Esophagus (tissue), 2 donors: ENCODE results near the gene OR6B3. TPM values are rescaled to one million over a fixed set of nuclear protein-coding genes. Genes with fewer than 3 reads are reported as not detected.
"Not testable (repeated sequence)": the region's sequence is repeated elsewhere in the genome, so short reads cannot be mapped to it uniquely, and the experiment has no call there.

ENCODE experiments used
- H3K27ac ChIP-seq, 2 donors: one replicate each; pipeline ENCODE4 v1.5.1; 2013; ENCODE audit warnings: low read depth in 2 of 2, mild to moderate bottlenecking in 2 of 2, inconsistent platforms in 1 of 2, low read length in 1 of 2, moderate library complexity in 1 of 2
- H3K27me3 ChIP-seq, 2 donors: one replicate each; pipeline ENCODE4 v1.6.1; 2013; ENCODE audit warnings: low read length in 2 of 2, control low read depth in 1 of 2, mild to moderate bottlenecking in 1 of 2; ENCODE audit not compliant: insufficient read depth in 2 of 2, control insufficient read depth in 1 of 2
- H3K36me3 ChIP-seq, 2 donors: one replicate each; pipeline ENCODE4 v1.6.1; 2013; ENCODE audit warnings: low read length in 1 of 2; ENCODE audit not compliant: control insufficient read depth in 2 of 2, insufficient read depth in 2 of 2
- H3K4me1 ChIP-seq, 2 donors: one replicate each; pipeline ENCODE4 v1.6.1; 2013; ENCODE audit warnings: low read length in 1 of 2; ENCODE audit not compliant: control insufficient read depth in 2 of 2, insufficient read depth in 2 of 2
- H3K4me3 ChIP-seq, 2 donors: one replicate each; pipeline ENCODE4 v1.5.1; 2013; ENCODE audit warnings: low read length in 2 of 2, mild to moderate bottlenecking in 2 of 2, low read depth in 1 of 2, moderate library complexity in 1 of 2
- H3K9me3 ChIP-seq, 2 donors: one replicate each; pipeline ENCODE4 v1.6.1; 2013; ENCODE audit warnings: mild to moderate bottlenecking in 2 of 2, low read depth in 1 of 2, low read length in 1 of 2, moderate library complexity in 1 of 2; ENCODE audit not compliant: control insufficient read depth in 2 of 2, insufficient read depth in 1 of 2
- WGBS, 2 donors: extraction: QIAGEN DNeasy Blood & Tissue Kit; methylation state at CpG; one replicate each; pipeline ENCODE4 v1.1.7; 2013; 5-methylcytosine and 5-hydroxymethylcytosine counted together
- polyA plus RNA-seq, 2 donors: library from polyadenylated mRNA; stranded (reverse); fragments of 200-250 nt; gene quantifications; one replicate each; pipeline ENCODE4 v1.2.3, GENCODE V29; 2013
- donor health status: healthy with polysubstance abuse.
- donor health status: Bipolar disorder and iron deficiency.

The OR6B3 gene
- polyA plus RNA-seq, 2 donors: not detected

DNA sequence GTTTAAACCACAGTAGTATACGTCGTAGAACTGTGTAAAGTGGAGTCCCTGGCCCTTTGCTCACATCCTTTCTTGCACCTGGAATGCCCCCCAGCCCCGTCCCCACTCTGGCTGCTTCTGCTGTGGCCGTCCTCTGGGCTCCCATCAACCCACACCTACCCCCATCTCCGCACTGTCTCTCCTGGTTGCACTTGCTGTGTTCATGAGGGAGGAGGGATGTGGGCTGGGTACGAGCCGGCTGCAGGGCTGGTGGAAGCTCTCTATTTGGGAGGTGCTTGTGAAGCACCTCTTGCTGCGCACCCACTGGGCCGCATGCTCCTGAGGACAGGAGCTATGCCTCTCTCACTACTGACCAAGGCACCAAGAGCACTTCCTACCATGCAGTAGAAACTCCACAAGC is 5.1 kb downstream of the OR6B3 start:
- no peaks in the 10 kb centered on the region for H3K36me3 ChIP-seq
- H3K9me3 ChIP-seq: no peaks in the 10 kb centered on the region
- 70 to 79% methylated on average over 9 of the region's 9 CpGs for WGBS, 2 donors
- no peak overlapping the region for H3K27ac ChIP-seq
- peaks cover 0 to 10% of the 10 kb centered on the region in 2 donors for H3K4me1 ChIP-seq
- H3K4me3 ChIP-seq: no peak overlapping the region
- peaks cover 0 to 2% of the 10 kb centered on the region in 2 donors for H3K27me3 ChIP-seq

GRCh38 chr2:240045098-240045497 is 8.2 kb downstream of the OR6B3 start:
- H3K4me1 ChIP-seq: peaks cover 0 to 20% of the 10 kb centered on the region in 2 donors
- H3K27ac ChIP-seq: no peak overlapping the region
- 88 to 96% methylated on average over 13 of the region's 13 CpGs for WGBS, 2 donors
- peaks cover 0 to 2% of the 10 kb centered on the region in 2 donors for H3K27me3 ChIP-seq
- H3K9me3 ChIP-seq: no peaks in the 10 kb centered on the region
- no peaks in the 10 kb centered on the region for H3K36me3 ChIP-seq
- H3K4me3 ChIP-seq: no peak overlapping the region

- not testable (repeated sequence) for H3K27me3 ChIP-seq, H3K27ac ChIP-seq, H3K36me3 ChIP-seq, H3K4me3 ChIP-seq, H3K9me3 ChIP-seq
- peaks cover 0 to 20% of the 10 kb centered on the region in 2 donors for H3K4me1 ChIP-seq
- WGBS, 2 donors: 38 to 74% methylated on average over 2 of the region's 2 CpGs
Measured at GRCh38 chr2:240044096-240044495, 9.2 kb downstream of the OR6B3 start.

DNA sequence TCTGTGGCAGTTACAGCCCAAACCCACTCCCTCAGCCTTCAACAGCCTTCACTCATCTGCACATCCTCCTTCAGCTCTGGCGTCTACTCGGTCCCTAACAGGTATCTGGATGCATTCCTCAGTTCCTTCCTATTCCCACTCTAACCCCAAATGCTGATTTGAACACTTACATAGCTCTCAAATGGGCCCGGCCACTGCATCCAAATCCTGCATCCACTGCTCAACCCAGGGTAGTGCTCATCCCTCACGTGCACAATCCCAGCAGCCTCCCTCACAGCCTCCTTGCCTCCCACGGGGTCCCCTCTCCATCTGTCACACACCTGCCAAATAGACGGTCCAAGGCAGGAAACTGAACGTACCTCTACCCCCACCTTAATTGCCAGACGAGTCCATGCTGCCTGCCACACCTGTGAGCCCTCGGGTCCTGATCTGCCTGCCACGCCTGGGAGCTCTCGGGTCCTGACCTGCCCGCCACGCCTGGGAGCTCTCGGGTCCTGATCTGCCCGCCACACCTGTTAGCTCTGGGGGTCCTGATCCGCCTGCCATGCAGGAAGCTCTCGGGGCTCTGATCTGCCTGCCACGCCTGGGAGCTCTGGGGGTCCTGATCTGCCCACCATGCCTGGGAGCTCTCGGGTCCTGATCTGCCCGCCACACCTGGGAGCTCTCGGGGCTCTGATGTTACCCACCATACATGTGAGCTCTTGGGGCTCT is 9.9 kb downstream of the OR6B3 start:
- Histone ChIP-seq H3K27ac (no peak overlapping the region), H3K9me3 (no peaks in the 10 kb centered on the region), H3K4me1 (peaks cover 0 to 20% of the 10 kb centered on the region in 2 donors), H3K36me3 (no peaks in the 10 kb centered on the region), H3K27me3 (no peaks in the 10 kb centered on the region), H3K4me3 (no peak overlapping the region)
- 42 to 68% methylated on average over 21 of the region's 21 CpGs for WGBS, 2 donors

DNA sequence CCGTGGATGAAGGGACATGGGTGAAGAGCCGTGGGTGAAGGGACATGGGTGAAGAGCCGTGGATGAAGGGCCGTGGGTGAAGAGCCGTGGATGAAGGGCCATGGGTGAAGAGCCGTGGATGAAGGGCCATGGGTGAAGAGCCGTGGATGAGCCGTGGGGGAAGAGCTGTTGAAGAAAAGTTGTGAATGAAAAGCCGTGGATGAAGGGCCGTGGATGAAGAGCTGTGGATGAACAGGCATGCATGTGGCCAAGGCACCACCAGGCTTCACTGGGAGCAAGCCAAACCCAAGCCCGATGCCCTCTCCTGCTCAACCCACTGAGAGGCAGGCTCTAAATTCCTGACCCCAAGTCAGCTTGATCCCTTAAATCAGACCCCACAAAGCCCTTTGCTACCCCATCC is 10.6 kb downstream of the OR6B3 start:
- Histone ChIP-seq H3K4me3 (no peak overlapping the region), H3K9me3 (no peaks in the 10 kb centered on the region), H3K36me3 (no peaks in the 10 kb centered on the region), H3K27me3 (no peaks in the 10 kb centered on the region), H3K27ac (no peak overlapping the region), H3K4me1 (peaks cover 0 to 20% of the 10 kb centered on the region in 2 donors)
- WGBS, 2 donors: 70 to 82% methylated on average over 11 of the region's 11 CpGs

DNA sequence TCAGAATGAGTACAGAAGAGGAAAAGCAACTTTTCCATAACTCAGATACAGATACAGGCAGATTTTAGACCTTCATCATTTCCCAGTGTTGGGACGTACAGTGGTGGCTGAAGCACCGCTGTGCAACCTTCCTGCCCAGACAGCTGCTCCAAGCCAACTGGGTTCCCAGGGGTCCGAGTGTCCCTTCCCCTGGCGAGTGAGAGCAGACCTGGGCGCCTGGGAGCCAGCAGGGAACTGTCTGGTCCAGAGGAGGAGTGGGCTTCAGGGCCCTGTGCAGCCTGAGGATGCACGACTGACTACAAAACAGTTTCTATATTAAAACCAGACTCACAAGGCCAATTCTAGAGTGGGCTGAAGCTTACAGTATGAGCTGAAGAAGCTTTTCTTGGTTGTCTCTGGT is 12.0 kb downstream of the OR6B3 start:
- no peaks in the 10 kb centered on the region for H3K36me3 ChIP-seq
- no peaks in the 10 kb centered on the region for H3K27me3 ChIP-seq
- no peak overlapping the region for H3K4me3 ChIP-seq
- H3K4me1 ChIP-seq: peaks cover 0 to 20% of the 10 kb centered on the region in 2 donors
- H3K9me3 ChIP-seq: no peaks in the 10 kb centered on the region
- 82 to 84% methylated on average over 6 of the region's 6 CpGs for WGBS, 2 donors
- H3K27ac ChIP-seq: no peak overlapping the region

GRCh38 chr2:240037358-240037757 is 16.0 kb downstream of the OR6B3 start:
- no peaks in the 10 kb centered on the region for H3K36me3 ChIP-seq
- H3K9me3 ChIP-seq: no peaks in the 10 kb centered on the region
- no peaks in the 10 kb centered on the region for H3K27me3 ChIP-seq
- no peak overlapping the region for H3K4me3 ChIP-seq
- H3K27ac ChIP-seq: no peak overlapping the region
- peaks cover 0 to 5% of the 10 kb centered on the region in 2 donors for H3K4me1 ChIP-seq

DNA sequence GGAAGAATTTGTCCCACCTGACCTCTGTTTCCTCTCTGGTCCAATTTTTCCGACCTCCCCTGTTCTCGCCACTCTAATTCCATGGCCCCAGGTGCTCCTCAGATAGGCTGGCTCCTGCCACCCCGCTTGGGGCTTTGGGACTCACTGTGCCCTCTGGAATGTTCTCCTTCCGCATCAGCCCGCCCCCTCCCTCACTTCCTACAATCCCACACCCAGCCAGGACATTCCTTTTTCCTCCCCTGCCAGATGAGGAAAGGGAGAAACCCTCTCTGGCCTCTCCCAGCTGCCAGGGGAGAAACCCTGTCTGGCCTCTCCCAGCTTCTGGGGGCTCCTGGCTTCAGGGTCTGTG is 20.0 kb downstream of the OR6B3 start:
- 46 to 54% methylated on average over 5 of the region's 5 CpGs for WGBS, 2 donors
- Histone ChIP-seq H3K4me1 (no peaks in the 10 kb centered on the region), H3K27ac (no peak overlapping the region), H3K9me3 (no peaks in the 10 kb centered on the region), H3K27me3 (no peaks in the 10 kb centered on the region), H3K4me3 (no peak overlapping the region), H3K36me3 (no peaks in the 10 kb centered on the region)

DNA sequence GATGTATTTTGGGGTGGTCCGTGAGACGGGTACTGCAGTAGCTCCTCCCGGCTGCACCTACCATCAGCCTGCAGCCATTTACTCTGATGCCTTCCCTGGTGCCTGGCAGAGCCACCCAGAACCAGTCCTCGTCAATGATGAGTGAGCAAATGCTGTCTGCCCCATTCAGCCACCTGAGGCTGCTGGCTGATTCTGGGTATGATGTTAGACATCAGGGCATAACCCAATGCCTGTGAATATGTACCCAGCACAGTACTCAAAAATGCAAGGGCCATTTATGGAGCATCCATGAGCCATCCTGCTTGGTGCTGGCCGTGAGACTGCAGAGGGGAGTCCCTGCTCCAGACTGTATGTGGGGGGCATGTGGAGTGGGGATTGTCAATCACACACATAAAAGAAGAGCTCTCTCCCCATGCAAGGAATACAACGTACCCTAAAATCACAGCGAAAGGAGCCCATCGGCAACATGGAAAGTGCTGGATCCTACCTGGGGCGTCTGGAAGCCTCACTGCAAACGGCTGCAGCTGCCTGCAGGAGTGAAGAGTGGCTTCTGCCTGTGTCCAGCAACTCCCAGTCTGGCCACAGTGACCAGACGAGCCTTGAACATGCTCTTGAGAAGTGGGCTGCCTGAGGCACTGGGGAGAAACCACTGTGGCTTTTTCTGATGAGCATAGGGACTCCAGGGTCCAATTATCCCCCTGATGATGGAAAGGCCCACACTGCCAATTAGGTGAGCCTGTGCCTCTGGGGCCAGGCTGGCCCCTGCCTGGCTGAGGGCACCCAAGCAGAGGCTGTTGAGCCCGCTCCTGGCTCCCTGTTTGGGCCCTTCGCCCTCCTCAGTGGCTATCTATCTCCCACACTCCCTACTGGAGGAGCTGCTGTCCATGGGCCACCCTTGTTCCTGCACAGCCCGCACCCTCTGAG is 20.7 kb downstream of the OR6B3 start:
- no peak overlapping the region for H3K4me3 ChIP-seq
- 73 to 75% methylated on average over 14 of the region's 14 CpGs for WGBS, 2 donors
- H3K27me3 ChIP-seq: no peaks in the 10 kb centered on the region
- no peaks in the 10 kb centered on the region for H3K9me3 ChIP-seq
- H3K36me3 ChIP-seq: no peaks in the 10 kb centered on the region
- no peak overlapping the region for H3K27ac ChIP-seq
- H3K4me1 ChIP-seq: no peaks in the 10 kb centered on the region
